Pons (tissue), 1 donor: ENCODE measurements around the gene LECT2.

ENCODE experiments used
- DNase-seq: peaks from one replicate; pipeline ENCODE4 v3.0.0-alpha.2; 2016; ENCODE audit warnings: low spot score

The LECT2 gene

DNA sequence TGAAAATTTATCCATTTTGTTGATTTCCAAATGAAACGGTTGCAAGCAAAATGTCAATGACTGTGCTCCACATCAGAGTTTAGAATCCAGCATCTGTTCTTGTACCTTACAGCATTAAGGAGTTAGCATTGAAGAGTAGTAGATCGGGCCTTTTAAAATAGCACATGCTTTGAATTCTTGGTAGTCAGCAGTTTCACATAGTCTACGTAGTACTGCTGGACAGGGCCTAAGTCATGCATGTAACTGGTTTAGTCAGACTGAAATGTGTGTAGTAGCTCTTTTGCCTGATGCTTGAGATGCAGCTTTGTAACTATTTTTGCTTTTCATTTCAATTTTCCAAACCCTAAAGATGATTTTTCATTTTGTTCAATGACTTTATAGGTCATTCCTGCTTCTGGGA is 19.8 kb downstream of the LECT2 start:
- DNase-seq = no peak

DNA sequence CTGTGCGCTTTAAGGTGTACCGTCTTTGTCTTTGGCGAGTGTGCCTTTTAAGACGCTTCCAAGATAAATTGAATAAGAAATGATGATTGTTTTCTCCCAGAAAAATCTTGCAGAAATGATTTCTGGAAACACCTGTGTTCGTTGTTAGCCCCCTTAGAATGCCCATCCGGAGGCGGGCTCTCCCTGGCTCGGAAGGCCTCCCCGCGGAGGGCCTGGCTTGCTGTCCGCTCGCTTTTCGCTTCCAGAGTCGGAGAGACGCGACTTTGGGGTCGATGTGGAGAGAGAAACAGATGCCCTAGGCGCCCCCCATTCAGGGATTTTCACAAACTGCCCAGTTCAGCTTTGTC is 23.9 kb downstream of the LECT2 start:
- no peak for DNase-seq

- no peak for DNase-seq
Observed at GRCh38 chr5:135930029-135930948, 24.5 kb downstream of the LECT2 start.

DNA sequence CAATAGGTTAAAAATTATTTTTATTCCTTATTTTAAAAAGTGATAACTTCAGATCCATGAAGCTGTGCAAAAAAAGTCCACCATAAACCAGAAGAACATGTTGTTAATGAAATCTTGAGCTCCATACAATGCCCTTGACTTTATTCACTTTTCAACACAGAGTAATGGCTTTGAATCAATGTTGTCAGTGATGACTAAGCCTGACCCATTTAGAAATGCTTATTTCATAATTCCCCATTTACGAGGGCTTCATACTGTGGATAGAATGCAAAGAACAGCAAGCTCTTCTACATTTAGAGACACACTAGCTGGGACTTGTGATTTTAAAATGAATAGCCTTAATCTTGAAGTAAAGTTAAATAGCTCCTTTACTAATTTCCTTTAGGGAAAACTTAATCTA is 33.4 kb downstream of the LECT2 start:
- DNase-seq = no peak

DNA sequence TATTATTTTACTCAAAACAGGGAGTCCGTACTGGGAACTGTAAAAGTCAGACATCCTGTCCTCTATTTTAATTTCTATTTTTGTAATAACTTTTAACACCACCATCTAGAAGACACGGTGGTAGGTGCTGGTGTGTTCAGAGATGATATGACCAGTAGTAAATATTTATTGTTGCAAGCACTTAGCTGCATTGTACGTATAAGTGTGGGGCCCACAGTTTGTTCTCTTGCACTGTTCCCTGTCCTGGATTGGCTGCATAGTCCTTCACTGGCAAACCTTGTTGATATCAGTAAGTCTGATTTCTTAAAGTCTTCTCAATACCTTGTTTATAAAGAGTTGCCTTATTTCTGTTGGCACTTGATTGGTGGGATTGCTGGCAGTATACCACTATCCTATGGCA is 34.6 kb downstream of the LECT2 start:
- no peak for DNase-seq

DNA sequence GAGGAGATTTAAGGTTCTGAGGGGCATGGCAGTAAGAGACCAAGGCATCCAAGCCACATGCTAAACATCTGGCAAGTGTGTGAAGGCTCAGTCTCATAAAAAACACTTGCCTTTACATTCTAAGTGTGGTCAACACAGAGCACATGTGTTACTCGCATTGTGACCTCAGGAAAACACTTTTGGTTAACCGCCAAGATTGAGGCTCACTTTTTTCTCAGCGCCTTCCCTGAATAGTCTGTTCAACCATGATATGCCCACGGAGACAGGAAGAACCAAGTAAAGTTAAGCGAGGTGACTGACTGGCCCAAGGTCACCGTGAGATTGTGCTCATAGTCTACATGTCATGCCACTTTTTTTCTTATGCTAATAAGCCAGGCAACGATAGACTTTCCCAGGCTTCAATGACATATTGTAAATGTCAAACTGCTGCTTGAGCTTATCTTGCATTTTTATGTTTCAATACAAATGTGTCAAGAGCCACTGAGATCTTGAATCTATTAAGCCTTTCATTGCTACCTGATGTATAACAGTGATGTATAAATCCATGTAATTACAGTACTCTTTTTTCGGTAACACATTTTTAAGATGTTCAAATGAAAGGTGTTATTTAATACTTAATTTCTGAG is 38.0 kb downstream of the LECT2 start:
- no peak for DNase-seq

- DNase-seq = no peak
Observed at GRCh38 chr5:135915466-135916001, 39.2 kb downstream of the LECT2 start.

GRCh38 chr5:135913713-135914626 is 40.8 kb downstream of the LECT2 start:
- DNase-seq = no peak

GRCh38 chr5:135905144-135905543 is 49.6 kb downstream of the LECT2 start:
- DNase-seq = no peak

- no peak for DNase-seq
Observed at GRCh38 chr5:135901633-135902032, 53.1 kb downstream of the LECT2 start.

DNA sequence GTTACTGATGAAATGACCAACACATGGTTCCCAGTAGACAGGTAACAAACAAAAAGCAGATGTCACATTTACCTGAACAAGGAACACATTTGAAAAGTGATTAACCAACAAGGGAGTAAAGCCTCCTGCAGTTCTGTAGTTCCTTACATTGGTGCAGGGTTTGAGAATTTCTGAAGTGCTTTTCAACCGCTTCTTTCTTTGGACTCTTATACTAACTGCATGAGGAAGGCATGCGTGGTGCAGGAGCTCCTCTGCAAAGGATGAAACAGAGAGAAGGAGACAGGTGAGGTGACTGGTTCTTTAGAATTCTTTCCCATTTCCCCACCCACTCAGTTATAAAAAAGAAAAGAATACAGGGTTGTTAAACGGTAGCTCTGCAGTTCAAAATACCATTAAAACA is 54.5 kb downstream of the LECT2 start:
- no peak for DNase-seq

GRCh38 chr5:135898651-135899050 is 56.1 kb downstream of the LECT2 start:
- no peak for DNase-seq
